A549 (cell line): ENCODE results near the gene MYRIP.

Source experiments
- CBX2 ChIP-seq: fragments of 200-600 bp; sonication (generic); IDR thresholded peaks from 2 replicates; pipeline ENCODE4 v1.6.1; 2016; ENCODE audit warnings: low read depth, mild to moderate bottlenecking, borderline replicate concordance
- CBX8 ChIP-seq: fragments of 200-600 bp; sonication (generic); IDR thresholded peaks from 2 replicates; pipeline ENCODE4 v1.6.1; 2016
- CHD4 ChIP-seq: fragments of 200-600 bp; sonication (generic); IDR thresholded peaks from 2 replicates; pipeline ENCODE4 v1.6.1; 2016; ENCODE audit warnings: antibody characterized with exemption, mild to moderate bottlenecking, borderline replicate concordance
- CTCF ChIP-seq: fragments of >200 bp; sonication (Bioruptor Twin); formaldehyde crosslinking; IDR thresholded peaks from 3 replicates; pipeline ENCODE4 v1.5.1; 2016
- E2F6 ChIP-seq: IDR thresholded peaks from 2 replicates; pipeline ENCODE4 v1.6.1; 2012; ENCODE audit warnings: low read depth, borderline replicate concordance
- EP300 ChIP-seq, 2 experiments: fragments of >200 bp; sonication (Bioruptor Twin); formaldehyde crosslinking; IDR thresholded peaks; 2 replicates in 1 of 2; 3 replicates in 1 of 2; pipeline ENCODE4 v1.6.1; 2016 to 2017
- HMGXB4 ChIP-seq: fragments of 250-450 bp; sonication (Bioruptor Pico); IDR thresholded peaks from 2 replicates; pipeline ENCODE4 v1.5.0; 2021; ENCODE audit warnings: mild to moderate bottlenecking, moderate library complexity, borderline replicate concordance
- JUN ChIP-seq, 2 experiments: fragments of >200 bp; sonication (Bioruptor Twin); formaldehyde crosslinking; IDR thresholded peaks; 2 replicates in 1 of 2; 3 replicates in 1 of 2; pipeline ENCODE4 v1.6.1; 2016 to 2017
- MAFK ChIP-seq: fragments of 450-650 bp; IDR thresholded peaks from 2 replicates; pipeline ENCODE4 v1.6.1; 2014; ENCODE audit not compliant: partially characterized antibody
- NFE2L2 ChIP-seq: fragments of 150-350 bp; conservative IDR thresholded peaks from 2 replicates; pipeline ENCODE4 v1.6.1; 2014; ENCODE audit warnings: low read length
- POLR2A ChIP-seq: IDR thresholded peaks from 2 replicates; pipeline ENCODE4 v1.6.1; 2012; ENCODE audit warnings: mild to moderate bottlenecking, low read length
- REST ChIP-seq: fragments of 200-600 bp; sonication (generic); IDR thresholded peaks from 2 replicates; pipeline ENCODE4 v1.6.1; 2016; ENCODE audit warnings: antibody characterized with exemption, mild to moderate bottlenecking, moderate library complexity
- SMC3 ChIP-seq: fragments of >200 bp; sonication (Bioruptor Twin); formaldehyde crosslinking; IDR thresholded peaks from 3 replicates; pipeline ENCODE4 v1.6.1; 2018; ENCODE audit warnings: inconsistent platforms
- ZSCAN20 ChIP-seq: fragments of 250-450 bp; sonication (Bioruptor Pico); IDR thresholded peaks from 2 replicates; pipeline ENCODE4 v1.8.0; 2022; ENCODE audit warnings: mild to moderate bottlenecking, moderate library complexity

GRCh38 chr3:40016391-40016790 lies 207.0 kb downstream of the MYRIP start:
- TF ChIP-seq EP300 (IDR thresholded peaks at IDR 0.05) (no peak), CTCF (no peak), POLR2A (no peak), CHD4 (no peak), NFE2L2 (no peak), E2F6 (no peak), HMGXB4 (no peak), ZSCAN20 (CRISPR knock-in tag) (no peak), JUN (IDR thresholded peaks at IDR 0.05) (no peak), MAFK (no peak), CBX2 (no peak), CBX8 (no peak), REST (no peak), SMC3 (no peak)
